HG02981 (cell line): ENCODE measurements around the gene FRMD5.

Experiments used
- ATAC-seq: cut with Tn5 transposase; IDR thresholded peaks from one replicate; pipeline ENCODE4 v1.9.1; 2021; ENCODE audit warnings: mild to moderate bottlenecking, moderate library complexity; ENCODE audit not compliant: unreplicated experiment

The FRMD5 gene

GRCh38 chr15:43981576-43981975, 213.5 kb downstream of the FRMD5 start:
- ATAC-seq, result no peak

- ATAC-seq, result peak; percentile 76
Measured at GRCh38 chr15:43977072-43977884, 217.8 kb downstream of the FRMD5 start.

DNA sequence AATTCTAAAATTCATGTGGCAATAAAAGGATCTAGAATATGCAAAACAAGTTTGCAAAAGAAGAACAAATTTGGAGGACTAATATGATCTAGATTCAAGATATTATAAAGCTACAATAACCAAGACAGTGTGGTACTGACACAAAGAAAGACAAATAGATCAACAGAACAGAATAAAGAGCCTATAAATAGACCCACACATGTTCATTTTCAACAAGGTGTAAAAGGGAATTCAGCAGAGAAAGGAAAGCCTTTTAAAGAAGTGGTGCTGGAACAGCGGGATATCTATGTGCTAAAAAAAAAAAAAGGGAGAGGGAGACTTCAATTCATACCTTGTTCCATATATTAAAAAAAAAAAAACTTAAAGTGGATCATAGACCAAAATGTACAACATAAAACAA, 219.3 kb downstream of the FRMD5 start:
- ATAC-seq, result no peak

- no peak for ATAC-seq
Measured at GRCh38 chr15:43975326-43975725, 219.7 kb downstream of the FRMD5 start.

DNA sequence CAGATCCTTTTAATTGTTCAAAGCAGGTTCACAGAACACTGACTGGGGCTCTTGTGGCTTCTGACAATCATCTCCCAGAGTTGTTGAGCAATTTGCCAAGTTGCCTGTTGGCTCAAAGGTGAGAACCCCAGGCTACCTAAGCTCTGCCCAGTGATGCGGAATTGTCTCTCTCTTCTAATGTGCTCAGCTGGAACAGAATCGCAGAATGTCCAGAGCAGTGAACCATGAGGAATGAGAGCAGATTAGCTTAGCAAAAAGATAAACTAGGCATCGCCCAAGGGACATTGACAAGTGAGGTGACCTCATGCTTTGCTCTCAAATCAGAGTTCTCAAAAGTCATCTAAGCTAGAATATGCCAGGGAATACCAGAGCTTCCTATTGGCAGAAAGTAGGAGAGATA, 220.2 kb downstream of the FRMD5 start:
- peak; percentile 67 for ATAC-seq

DNA sequence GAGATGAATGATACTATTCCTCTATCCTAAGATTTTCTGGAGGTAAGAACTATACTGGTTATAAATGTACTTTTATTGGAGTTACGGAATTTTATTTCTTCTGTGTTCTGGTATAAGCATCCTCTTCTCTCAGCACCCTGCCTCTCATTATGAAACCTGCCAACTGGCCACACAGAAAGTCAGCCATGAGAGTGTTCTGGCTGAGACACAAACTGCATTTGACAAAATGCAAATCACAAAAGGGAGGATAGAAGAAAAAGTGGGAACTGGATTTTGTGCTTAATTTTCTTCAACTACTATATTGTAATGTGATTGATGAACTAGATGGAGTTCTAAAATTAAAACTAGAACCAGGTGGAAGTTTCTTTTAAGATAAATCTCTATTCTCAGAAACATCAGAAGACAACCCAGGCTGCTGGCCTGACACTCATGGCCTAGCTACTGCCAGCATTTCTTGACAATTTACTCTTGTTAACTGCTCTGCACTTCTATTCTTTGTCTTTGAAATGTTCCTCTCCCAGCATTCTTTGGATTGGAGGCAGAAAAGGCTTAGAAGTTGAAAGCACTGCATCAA, 225.2 kb downstream of the FRMD5 start:
- no peak for ATAC-seq

- no peak for ATAC-seq
Measured at GRCh38 chr15:43968551-43968950, 226.5 kb downstream of the FRMD5 start.

GRCh38 chr15:43966646-43967045, 228.4 kb downstream of the FRMD5 start:
- no peak for ATAC-seq

DNA sequence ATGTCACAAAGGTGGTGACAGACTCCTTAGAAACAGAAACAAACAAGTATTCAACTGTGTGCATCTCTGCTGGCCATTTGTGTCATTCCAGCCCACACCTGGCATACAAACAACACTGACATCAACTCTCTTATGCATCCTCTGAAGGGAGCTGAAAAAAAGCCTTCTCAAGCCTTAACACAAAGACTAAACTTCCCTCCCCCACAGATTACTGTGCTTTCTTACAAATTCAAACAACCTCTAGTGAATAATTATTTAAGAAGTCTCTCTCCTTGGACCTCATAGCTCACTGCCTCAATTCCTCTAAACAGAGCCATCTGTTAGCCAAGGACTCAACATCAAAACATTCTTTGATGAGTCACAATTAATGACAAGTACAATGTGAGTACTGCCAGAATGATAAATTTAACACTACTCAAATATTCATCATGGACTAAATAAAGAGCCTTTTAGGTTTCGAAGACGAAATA, 236.2 kb downstream of the FRMD5 start:
- ATAC-seq, result no peak

DNA sequence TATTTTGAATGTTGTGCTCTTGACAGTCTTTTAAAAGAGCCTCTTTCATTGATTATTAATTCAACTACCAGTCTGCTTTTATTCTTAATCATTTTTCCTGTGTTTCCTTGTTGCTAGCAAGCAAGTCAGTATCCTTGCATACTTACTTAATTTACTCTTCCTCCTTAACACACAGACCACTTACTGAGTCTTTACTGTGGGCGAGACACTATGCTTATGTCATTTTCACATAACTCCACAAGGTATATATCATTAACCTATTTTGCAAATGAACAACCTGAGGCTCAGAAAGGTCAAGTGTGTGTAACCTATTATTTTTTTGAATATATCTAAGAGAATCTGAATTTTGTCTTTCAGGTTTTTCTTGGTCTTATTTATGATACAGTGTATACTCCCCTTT, 237.3 kb downstream of the FRMD5 start:
- ATAC-seq, result peak; percentile 50

DNA sequence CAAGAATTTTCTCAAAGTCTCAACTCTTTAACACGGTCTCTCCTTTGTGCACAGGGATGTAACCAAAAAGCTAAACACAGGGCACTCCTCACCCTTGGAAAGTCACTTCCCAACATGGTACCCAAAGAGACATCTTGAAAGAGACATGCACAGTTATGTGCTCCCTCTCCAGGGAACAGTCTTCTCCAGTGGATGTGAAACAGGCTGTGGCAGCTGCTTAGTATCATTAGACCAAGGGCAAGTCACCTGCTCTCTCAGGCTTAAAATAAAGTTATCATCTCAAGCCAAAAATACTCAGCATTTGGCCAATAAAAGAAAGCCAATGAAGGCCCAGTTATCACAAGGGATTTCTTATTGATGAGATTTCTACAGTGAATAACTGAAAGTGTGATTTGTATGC, 239.9 kb downstream of the FRMD5 start:
- ATAC-seq, result no peak

DNA sequence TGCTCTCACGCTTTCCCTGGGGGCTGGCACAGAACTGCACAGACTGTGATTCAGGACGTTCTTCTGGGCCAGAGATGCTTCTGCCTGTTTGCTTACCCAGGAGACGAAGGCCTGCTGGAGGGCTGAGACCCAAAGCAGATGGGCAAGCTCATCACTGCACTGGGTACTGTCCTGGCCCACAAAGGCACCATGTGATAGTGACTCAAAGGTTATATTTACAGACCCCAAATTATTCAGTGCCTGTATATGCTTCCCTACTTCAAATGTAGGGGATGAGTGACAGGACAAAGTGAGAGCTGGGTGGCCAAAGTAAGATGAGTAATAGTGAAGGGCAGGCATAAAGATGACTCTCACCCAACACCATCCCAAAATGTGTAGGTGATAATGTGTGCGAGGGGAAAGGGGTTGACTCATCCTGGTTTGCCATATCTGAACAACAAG, 240.9 kb downstream of the FRMD5 start:
- ATAC-seq, result no peak

GRCh38 chr15:43953402-43953801, 241.7 kb downstream of the FRMD5 start:
- ATAC-seq, result no peak

GRCh38 chr15:43950531-43950930, 244.5 kb downstream of the FRMD5 start:
- ATAC-seq, result no peak

- ATAC-seq, result peak; percentile 91
Measured at GRCh38 chr15:43948691-43949325, 246.3 kb downstream of the FRMD5 start.

GRCh38 chr15:43943511-43943910, 251.6 kb downstream of the FRMD5 start:
- no peak for ATAC-seq

DNA sequence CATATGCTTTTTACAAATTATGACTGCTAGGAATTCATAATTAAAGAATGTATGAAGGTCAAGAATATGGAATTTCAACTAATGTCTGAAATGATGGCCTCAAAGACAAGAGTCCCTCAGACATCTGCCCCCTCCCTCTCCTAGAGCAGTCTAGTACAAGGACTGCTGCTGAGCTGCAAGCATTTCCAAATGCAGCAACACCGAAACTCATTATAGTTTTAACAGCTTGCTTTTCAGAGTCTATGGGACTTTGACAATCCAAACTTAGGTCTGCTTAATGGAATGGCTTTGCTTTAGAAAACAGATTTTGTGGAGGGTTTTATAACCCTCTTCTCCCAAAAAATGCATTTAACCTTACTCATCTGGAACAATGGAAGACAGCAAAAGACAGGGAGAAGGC, 252.9 kb downstream of the FRMD5 start:
- no peak for ATAC-seq

DNA sequence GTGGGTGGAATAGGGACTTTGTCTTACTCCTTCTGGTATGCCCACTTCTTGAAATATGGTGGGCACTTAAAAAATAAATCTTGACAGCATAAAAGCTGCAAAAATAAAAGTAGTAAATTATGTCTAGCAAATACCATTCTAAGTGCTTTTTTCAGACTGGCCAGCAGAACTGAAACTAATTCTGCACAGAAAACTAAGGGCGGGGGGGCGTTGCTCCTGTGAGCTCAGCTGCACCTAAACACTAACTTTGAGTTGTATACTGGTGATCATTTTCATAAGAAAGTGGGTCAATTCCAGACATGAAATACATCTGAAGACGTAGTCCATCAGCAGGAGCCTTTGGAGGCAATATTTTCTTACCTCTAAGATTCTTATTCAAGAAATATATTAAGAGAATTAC, 253.5 kb downstream of the FRMD5 start:
- ATAC-seq, result no peak

DNA sequence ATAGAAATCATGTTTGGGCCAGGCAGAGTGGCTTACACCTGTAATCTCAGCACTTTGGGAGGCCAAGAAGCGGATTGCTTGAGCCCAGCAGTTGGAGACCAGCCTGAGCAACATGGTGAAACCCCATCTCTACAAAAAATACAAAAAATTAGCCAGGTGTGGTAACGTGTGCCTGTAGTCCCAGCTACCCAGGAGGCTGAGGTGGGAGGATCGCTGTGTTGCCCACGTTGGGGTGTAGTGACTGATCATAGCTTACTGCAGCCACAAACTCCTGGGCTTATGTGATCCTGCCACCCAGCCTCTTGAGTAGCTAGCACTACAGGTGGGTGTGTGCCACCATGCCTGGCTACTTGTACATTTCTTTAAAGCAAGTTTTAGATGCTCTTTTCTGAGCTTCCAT, 254.0 kb downstream of the FRMD5 start:
- ATAC-seq, result no peak

- ATAC-seq, result no peak
Measured at GRCh38 chr15:43939070-43939469, 256.0 kb downstream of the FRMD5 start.

DNA sequence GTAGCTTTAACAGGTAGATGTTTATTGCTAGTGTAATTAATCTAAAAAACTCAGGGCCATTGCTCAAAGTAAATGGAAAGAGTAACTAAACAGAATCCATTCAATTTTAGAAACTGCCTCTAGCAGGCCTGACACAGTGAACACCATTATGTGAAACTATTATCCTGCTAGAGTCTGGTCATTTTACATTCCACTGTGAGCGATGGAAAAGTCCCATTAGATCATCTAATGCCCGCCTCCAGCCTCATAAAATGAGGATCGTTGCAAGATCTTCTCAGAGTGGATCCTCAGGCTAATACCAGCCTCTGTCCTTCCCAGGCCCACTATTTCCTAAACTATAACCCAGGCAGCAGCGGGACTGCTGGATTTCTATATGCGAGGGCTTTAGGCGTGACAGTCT, 260.6 kb downstream of the FRMD5 start:
- ATAC-seq, result no peak

GRCh38 chr15:43932907-43933306, 262.2 kb downstream of the FRMD5 start:
- no peak for ATAC-seq
